Natural killer cell (primary cell): Measurements from ENCODE around the gene NBPF1. TPM values are rescaled to one million over a fixed set of nuclear protein-coding genes. Genes with fewer than 3 reads are reported as not detected.
A peak's percentile ranks its signal among the peaks of the same experiment; 100 is the strongest.
"Not testable (repeated sequence)": the region's sequence is repeated elsewhere in the genome, so short reads cannot be mapped to it uniquely, and the experiment has no call there.

Experiments
- ATAC-seq, 3 donors: fragments of 150-1000 bp in 2 of 3; fragments of 200-7000 bp in 1 of 3; cut with Tn5 transposase; 1 replicate in 1 of 3; 2 replicates in 2 of 3; pipeline ENCODE4 v1.10.0; 2021; ENCODE audit warnings: mild to moderate bottlenecking in 2 of 3, moderate library complexity in 2 of 3
- DNase-seq, 2 donors: peaks; one replicate each; pipeline versions ENCODE4 v3.0.0 to v3.0.0-alpha.2; 2013 to 2021; ENCODE audit warnings: mixed read lengths in 1 of 2
- H3K27ac ChIP-seq: one replicate; pipeline ENCODE4 v1.5.1; 2013; ENCODE audit warnings: mild to moderate bottlenecking, low read length
- H3K27me3 ChIP-seq: one replicate; pipeline ENCODE4 v1.6.1; 2013; ENCODE audit warnings: low read length; ENCODE audit not compliant: control insufficient read depth, insufficient read depth
- H3K36me3 ChIP-seq: one replicate; pipeline ENCODE4 v1.6.1; 2013; ENCODE audit warnings: low read length; ENCODE audit not compliant: control insufficient read depth, insufficient read depth
- H3K4me1 ChIP-seq: one replicate; pipeline ENCODE4 v1.6.1; 2013; ENCODE audit warnings: low read length; ENCODE audit not compliant: control insufficient read depth, insufficient read depth
- H3K4me3 ChIP-seq: one replicate; pipeline ENCODE4 v1.5.1; 2013; ENCODE audit warnings: low read length
- H3K9me3 ChIP-seq: one replicate; pipeline ENCODE4 v1.6.1; 2013; ENCODE audit warnings: low read length; ENCODE audit not compliant: control insufficient read depth, insufficient read depth
- H3K27ac Mint-ChIP-seq, 2 donors: one replicate each; pipeline ENCODE4 v1.8.0; 2022; ENCODE audit warnings: mild to moderate bottlenecking in 2 of 2, mixed read lengths in 2 of 2, moderate library complexity in 1 of 2
- H3K27me3 Mint-ChIP-seq, 2 donors: one replicate each; pipeline ENCODE4 v1.8.0; 2022; ENCODE audit warnings: low read depth in 2 of 2, mixed read lengths in 2 of 2
- H3K36me3 Mint-ChIP-seq: one replicate; pipeline ENCODE4 v1.8.0; 2022; ENCODE audit warnings: mixed read lengths
- H3K4me1 Mint-ChIP-seq, 2 donors: one replicate each; pipeline ENCODE4 v1.8.0; 2022; ENCODE audit warnings: mixed read lengths in 2 of 2
- H3K4me3 Mint-ChIP-seq: one replicate; pipeline ENCODE4 v1.8.0; 2022; ENCODE audit warnings: mild to moderate bottlenecking, moderate library complexity, mixed read lengths
- H3K9me3 Mint-ChIP-seq, 2 donors: one replicate each; pipeline ENCODE4 v1.8.0; 2022; ENCODE audit warnings: mixed read lengths in 2 of 2
- WGBS: methylation state at CpG from one replicate; pipeline ENCODE4 v1.1.7; 2013; ENCODE audit warnings: missing lambda C conversion rate; ENCODE audit not compliant: insufficient coverage; 5-methylcytosine and 5-hydroxymethylcytosine counted together
- intact Hi-C: fragments of 100-400 bp; cut with micrococcal nuclease; formaldehyde crosslinking; loops from one replicate; pipeline ENCODE4 v1.14.2; 2022
- total RNA-seq, 4 donors: library from RNA; stranded (reverse); fragments of 120-200 nt in 1 of 4; gene quantifications; one replicate each; pipeline versions ENCODE4 v1.2.3 to v1.2.4, GENCODE V29; 2013 to 2022

The NBPF1 gene
- total RNA-seq, 3 donors from 2014 or later (not counting 1 experiment from before 2014, with no cell fraction given), result 18.4 to 26.0 (median 22.8) TPM

DNA sequence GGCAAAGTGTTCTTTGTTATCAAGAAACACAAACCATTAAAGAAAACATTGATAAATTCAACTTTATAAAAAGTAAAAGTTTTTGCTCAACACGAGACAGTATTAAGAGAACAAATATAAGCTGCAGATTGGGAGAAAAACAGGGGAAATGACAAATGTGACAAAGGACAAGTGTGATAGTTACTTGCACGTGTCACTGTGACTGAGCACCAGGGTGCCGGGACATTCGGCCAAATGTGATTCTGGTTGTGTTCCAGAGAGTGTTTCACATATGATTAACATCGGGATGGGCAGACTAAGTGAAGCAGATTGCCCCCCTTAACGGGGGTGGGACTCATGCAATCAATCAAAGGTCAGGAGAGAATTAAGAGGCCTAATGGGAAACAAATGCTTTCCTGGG, 52.9 kb downstream of the NBPF1 start:
- H3K36me3 Mint-ChIP-seq, intact Hi-C loops, H3K4me1 Mint-ChIP-seq, H3K9me3 Mint-ChIP-seq, H3K27ac Mint-ChIP-seq, ATAC-seq, H3K9me3 ChIP-seq, H3K4me3 Mint-ChIP-seq, H3K27me3 Mint-ChIP-seq, H3K27ac ChIP-seq, H3K4me3 ChIP-seq, DNase-seq, H3K27me3 ChIP-seq, H3K36me3 ChIP-seq, H3K4me1 ChIP-seq: not testable (repeated sequence)
- 92% methylated on average over 2 of the region's 6 CpGs for WGBS

DNA sequence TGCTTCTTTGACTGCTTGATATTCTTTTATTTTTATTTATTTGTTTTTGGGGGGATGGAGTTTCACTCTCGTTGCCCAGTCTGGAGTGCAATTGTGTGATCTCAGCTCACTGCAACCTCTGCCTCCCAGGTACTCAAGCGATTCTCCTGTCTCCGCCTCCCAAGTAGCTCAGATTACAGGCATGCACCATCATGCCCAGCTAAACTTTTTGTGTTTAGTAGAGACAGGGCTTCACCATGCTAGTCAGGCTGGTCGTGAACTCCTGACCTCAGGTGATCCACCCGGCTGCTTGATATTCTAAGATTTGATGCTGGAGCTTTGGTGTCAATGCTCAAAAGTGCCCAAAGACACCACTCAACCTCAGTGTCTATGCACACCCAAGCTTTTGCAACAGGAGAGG, 53.7 kb downstream of the NBPF1 start:
- H3K27me3 Mint-ChIP-seq, H3K36me3 ChIP-seq, H3K9me3 ChIP-seq, H3K27ac ChIP-seq, H3K27ac Mint-ChIP-seq, intact Hi-C loops, H3K4me3 Mint-ChIP-seq, ATAC-seq, H3K4me1 Mint-ChIP-seq, H3K4me3 ChIP-seq, H3K4me1 ChIP-seq, H3K27me3 ChIP-seq, H3K9me3 Mint-ChIP-seq, DNase-seq, H3K36me3 Mint-ChIP-seq: not testable (repeated sequence)
- WGBS, result no CpG with 5 or more reads among the region's 5 CpGs

DNA sequence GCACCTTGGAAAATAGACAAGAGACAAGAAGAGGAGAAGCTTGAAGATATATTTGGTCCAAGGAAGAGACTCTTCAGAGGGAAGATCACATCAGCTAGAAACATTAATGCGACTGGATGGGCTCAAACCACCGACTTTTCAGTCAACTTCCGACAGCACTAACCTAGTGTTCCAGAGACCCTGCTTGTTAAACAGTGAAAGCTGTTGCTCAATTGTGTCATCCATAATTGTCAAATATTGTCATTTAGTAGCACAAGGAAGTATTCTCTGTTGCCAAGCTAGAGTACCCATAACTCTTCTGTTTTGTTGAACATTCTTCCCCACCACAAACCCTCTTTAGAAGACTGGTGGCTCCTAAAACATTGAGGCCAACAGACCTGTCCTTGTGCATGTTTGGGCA, 56.3 kb downstream of the NBPF1 start:
- H3K36me3 ChIP-seq, H3K4me3 Mint-ChIP-seq, H3K27me3 ChIP-seq, H3K27ac ChIP-seq, DNase-seq, H3K27ac Mint-ChIP-seq, H3K27me3 Mint-ChIP-seq, H3K9me3 ChIP-seq, H3K36me3 Mint-ChIP-seq, H3K4me1 Mint-ChIP-seq, intact Hi-C loops, H3K4me1 ChIP-seq, H3K9me3 Mint-ChIP-seq, H3K4me3 ChIP-seq, ATAC-seq: not testable (repeated sequence)
- 97% methylated on average over 3 of the region's 3 CpGs for WGBS

DNA sequence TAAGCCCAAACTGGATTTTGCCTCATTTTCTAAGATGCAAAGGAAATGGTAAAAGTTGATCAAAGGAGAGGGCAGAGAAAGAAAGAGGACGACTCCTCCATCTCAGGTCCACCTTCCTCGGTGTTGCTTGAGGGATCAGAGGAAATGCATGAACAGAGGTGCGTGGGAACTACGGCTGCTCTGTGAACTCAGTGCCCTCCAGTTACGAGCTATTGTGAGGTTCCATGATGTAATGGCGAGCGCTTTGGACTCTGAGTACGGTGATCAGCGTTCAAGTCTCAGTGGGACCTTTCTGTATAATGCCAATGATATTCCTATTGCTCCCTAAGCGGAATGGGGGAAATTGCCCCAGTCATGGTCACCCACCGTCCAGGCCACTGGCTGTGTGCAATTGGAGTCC, 60.1 kb downstream of the NBPF1 start:
- H3K27me3 ChIP-seq, ATAC-seq, H3K4me3 Mint-ChIP-seq, H3K36me3 ChIP-seq, H3K4me1 Mint-ChIP-seq, H3K36me3 Mint-ChIP-seq, H3K4me1 ChIP-seq, intact Hi-C loops, H3K4me3 ChIP-seq, H3K9me3 Mint-ChIP-seq, H3K9me3 ChIP-seq, H3K27me3 Mint-ChIP-seq, H3K27ac Mint-ChIP-seq, H3K27ac ChIP-seq, DNase-seq: not testable (repeated sequence)
- WGBS, result 94% methylated on average over 9 of the region's 11 CpGs

DNA sequence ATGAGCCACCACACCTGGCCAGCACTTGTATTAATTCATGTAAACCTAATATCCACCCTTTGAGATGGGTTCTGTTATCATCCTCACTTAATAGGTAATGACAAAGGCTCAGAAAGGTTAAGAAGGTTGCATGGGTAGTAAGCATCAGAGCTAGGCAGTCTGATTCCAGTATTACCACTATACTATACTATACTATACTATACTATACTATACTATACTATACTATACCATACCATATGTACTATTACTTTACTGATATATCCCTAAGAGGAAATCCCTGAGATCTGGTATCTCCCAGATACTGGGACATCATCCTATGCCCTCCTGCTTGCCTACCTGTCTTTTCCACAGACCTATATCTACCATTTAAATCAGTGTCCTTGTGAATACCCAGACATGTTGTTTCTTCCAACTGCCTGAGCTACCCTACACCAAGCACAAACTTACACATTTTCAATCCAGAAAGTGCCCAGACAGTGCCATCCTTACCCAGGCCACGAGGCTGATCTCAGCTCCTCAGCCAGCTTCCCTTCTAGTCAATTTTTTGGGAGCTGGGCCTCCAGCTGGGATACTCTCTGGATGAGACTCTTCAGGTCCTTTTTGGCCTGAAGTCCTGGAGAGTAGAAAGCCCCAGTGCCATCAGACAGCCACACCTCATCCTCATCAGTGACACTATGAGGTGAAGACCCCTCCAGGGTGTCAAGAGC, 63.0 kb downstream of the NBPF1 start:
- intact Hi-C loops, H3K27ac ChIP-seq, H3K9me3 ChIP-seq, H3K27me3 Mint-ChIP-seq, H3K36me3 Mint-ChIP-seq, H3K4me1 ChIP-seq, H3K36me3 ChIP-seq, H3K9me3 Mint-ChIP-seq, H3K4me3 ChIP-seq, H3K4me1 Mint-ChIP-seq, H3K4me3 Mint-ChIP-seq, H3K27ac Mint-ChIP-seq, DNase-seq, H3K27me3 ChIP-seq: not testable (repeated sequence)
- peak in 1 of 3 donors; percentile 63 for ATAC-seq
- 73% methylated on average over 1 of the region's 1 CpG for WGBS

DNA sequence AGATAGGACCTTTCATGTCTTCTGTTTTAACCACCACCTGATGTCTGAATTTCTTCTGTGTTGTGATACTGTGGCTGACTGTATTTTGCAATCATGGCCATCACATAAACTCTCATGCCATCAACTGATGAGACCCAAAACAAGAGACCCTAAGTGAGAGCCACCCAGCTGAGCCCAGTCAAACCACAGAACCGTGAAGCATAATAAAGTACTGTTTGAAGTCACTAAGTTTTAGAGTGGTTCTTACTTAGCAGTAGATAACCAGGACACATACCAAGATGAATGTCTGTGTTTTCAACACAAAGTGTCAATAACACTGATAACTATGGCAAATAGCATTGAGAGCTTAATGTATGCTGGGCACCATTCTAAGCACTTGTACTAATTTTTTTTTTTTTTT, 63.8 kb downstream of the NBPF1 start:
- H3K9me3 ChIP-seq, H3K4me1 ChIP-seq, H3K36me3 Mint-ChIP-seq, H3K4me1 Mint-ChIP-seq, H3K36me3 ChIP-seq, DNase-seq, H3K9me3 Mint-ChIP-seq, H3K27ac ChIP-seq, H3K4me3 Mint-ChIP-seq, H3K4me3 ChIP-seq, H3K27me3 ChIP-seq, intact Hi-C loops, H3K27ac Mint-ChIP-seq, H3K27me3 Mint-ChIP-seq: not testable (repeated sequence)
- peak in 1 of 3 donors; percentile 37 for ATAC-seq
- 83% methylated on average over 1 of the region's 1 CpG for WGBS

DNA sequence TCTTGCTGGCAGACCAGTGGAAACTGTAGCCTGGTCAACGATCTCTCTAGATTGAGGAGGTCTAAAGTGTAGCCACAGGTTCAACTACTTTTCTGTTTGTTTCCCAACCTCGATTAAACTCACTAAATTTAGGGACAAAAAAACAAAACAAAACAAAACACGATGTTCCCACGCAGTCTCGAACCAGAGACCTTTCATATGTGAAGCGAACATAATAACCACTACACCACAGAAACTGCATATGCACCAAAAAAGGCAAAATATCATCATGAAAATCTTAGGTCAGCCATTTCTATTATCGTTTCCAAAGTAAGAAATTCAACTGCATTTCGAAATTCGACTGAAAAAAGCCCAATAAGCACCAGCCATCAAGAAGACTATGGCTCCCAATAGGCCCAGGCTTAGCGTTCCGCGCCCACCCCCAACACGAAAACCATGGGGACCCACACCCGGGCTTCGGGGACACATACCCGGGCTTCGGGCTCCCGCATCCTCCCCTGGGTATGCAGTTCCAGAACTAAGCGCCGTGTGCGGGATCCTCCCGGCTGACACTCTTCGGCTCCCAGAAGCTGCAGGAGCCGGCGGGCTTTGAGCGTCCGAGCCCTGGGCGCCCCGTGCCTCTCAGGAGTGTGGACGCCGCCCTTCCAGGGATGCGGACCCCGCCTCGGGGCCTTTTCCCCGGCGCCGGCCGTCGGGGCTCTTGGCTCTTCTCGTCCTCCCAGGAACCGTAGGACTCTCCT, 65.7 kb downstream of the NBPF1 start:
- H3K4me1 Mint-ChIP-seq, DNase-seq, H3K27ac ChIP-seq, H3K4me3 Mint-ChIP-seq, H3K27ac Mint-ChIP-seq, H3K36me3 ChIP-seq, H3K27me3 ChIP-seq, H3K4me1 ChIP-seq, H3K9me3 Mint-ChIP-seq, H3K36me3 Mint-ChIP-seq, H3K9me3 ChIP-seq, ATAC-seq, intact Hi-C loops, H3K27me3 Mint-ChIP-seq, H3K4me3 ChIP-seq: not testable (repeated sequence)
- 59% methylated on average over 17 of the region's 41 CpGs for WGBS

DNA sequence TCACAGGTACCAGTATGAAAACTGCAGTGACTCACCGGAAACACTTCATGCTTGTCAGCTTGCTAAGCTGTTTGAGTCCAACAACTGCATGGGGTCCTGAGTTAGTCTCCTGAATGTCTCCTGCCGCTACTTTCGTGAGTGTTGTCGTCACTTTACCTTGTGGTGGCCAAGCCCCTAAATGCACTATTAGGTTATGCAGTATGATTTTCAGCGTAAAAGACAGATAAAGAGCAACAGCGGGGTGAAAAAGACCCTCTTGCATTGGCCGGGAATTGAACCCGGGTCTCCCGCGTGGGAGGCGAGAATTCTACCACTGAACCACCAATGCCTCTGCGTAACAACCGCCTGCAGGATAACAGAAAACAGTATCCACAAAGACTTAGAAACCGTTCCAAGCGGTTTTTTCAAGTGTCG, 67.7 kb downstream of the NBPF1 start:
- H3K9me3 ChIP-seq, H3K27ac ChIP-seq, ATAC-seq, H3K4me1 Mint-ChIP-seq, H3K4me3 Mint-ChIP-seq, H3K27me3 Mint-ChIP-seq, H3K36me3 Mint-ChIP-seq, H3K27me3 ChIP-seq, H3K36me3 ChIP-seq, intact Hi-C loops, H3K27ac Mint-ChIP-seq, H3K9me3 Mint-ChIP-seq, H3K4me1 ChIP-seq, H3K4me3 ChIP-seq: not testable (repeated sequence)
- peak in 1 of 2 donors; percentile 46 for DNase-seq
- WGBS, result 63% methylated on average over 12 of the region's 16 CpGs
